Fibroblast of skin of right quadriceps (primary cell): ENCODE results near the gene SDHAF4.
"Not testable (repeated sequence)": the region's sequence is repeated elsewhere in the genome, so short reads cannot be mapped to it uniquely, and the experiment has no call there.

Experiments
- DNase-seq: peaks from one replicate; pipeline ENCODE4 v3.0.0-alpha.2; 2013

SDHAF4 gene

DNA sequence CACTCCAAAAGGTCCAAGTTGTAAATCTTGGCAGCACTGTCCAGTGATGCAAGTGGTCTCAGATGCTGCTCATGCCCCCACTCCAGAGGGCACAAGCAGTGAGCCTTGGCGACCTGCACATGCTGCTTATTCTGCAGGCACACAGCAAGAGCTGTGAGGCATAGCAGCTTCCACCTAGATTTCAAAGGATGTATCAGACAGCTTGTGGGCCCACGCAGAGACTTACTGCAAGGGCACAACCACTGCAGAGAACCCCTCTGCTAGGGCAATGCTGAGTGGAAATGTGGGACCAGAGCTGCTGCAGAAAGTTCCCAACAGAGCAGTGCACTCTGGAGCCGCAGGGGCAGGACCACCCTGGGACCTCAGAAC lies 26.4 kb downstream of the SDHAF4 start:
- DNase-seq, result no peak

DNA sequence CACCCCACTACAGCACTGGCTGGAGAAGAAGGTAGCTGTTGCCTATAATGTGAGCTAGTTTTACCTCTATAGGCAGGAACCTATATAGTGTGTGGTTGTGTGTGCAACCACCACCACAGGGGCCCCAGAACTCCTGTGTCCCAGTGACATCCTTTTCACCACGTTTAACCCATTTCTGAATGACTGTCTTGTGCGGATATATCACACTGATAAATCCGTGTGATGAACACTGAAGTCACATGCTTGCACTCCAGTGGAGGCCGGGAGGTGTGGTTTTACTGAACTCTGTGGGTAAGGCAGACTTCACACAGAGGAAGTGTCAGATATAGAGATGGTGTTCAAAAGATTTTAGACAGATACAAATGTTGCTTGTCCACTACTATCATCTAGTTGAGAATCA lies 32.5 kb downstream of the SDHAF4 start:
- no peak for DNase-seq

DNA sequence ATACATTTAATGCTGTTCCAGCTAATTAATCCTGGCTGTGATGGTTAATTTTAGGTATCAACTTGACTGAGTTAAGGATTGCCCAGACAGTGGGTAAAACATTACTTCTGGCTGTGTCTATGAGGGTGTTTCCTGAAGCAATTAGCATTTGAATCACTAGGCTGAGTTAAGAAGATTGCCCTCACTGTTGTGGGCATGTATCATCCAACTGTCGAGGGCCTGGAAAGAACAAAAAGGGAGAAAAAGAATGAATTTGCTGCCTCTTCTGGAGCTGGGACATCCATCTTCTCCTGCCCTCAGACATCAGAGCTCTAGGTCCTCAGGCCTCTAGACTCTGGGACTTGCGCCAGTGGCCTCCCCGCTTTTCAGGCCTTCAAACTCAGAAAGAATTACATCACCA lies 34.3 kb downstream of the SDHAF4 start:
- no peak for DNase-seq

DNA sequence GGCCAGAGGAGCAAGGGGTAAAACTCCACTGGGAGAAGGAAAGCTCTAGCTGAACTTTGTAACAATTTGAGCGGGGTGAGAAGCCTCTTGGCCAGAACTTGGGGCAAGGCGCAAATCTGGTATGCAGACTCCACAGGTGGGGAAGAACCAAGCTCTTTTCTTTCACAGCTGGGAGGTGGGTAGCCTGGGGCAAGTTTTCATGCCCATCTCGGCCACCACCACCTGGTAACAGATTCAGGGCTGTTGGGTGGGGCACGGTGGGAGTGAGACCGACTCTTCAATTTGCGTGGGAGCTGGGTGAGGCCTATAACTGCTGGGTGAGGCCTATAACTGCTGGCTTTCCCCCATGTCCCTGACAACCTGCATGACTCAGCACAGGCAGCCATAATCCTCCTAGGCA lies 37.5 kb downstream of the SDHAF4 start:
- no peak for DNase-seq

DNA sequence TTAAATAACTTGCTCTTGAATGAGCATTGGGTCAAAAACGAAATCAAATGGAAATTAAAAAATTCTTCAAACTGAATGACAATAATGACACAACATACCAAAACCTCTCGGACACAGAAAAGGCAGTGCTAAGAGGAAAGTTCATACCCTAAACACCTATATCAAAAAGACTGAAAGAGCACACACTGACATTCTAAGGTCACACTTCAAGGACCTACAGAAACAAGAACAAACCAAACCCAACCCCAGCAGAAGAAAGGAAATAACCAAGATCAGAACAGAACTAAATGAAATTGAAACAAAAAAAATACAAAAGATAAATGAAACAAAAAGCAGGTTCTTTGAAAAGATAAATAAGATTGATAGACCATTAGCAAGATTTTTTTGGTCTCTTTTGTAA lies 40.6 kb downstream of the SDHAF4 start:
- not testable (repeated sequence) for DNase-seq

- not testable (repeated sequence) for DNase-seq
Observed at GRCh38 chr6:70609181-70609580, 42.5 kb downstream of the SDHAF4 start.

- no peak for DNase-seq
Observed at GRCh38 chr6:70616728-70617260, 50.1 kb downstream of the SDHAF4 start.

DNA sequence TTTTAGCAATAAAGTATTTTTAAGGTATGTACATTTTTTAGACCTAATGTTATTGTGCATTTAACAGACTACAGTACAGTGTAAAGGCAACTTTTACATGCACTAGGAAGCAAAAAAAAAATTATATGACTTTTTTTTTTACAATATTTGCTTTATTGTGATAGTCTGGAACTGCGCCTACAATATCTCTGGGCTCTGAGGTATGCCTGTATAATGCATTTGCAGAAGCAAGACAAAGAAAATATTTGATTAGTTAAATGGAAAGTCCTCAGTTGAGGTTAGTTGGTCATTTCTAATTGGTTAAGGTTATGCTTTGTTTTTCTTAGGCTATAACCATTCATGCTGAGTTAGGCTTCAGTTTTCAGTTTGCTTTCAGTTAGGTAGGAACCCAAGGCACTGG lies 54.0 kb downstream of the SDHAF4 start:
- DNase-seq, result no peak

DNA sequence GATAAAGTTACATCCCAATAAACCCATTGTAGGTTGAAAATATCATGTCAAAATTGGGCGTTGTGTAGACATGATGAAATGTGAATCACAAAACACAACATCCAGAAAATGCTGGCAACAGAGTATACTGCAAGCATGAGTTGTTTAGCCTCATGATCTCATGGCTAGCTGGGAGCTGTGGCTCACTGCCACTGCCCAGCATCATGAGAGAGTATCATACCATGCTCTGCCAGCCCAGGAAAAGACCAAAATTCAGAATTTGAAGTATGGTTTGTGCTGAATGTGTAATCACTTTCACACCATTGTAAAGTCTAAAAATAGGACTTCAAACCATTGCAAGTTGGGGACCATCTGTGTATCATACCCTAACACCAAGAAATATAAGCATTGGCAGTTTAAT lies 55.7 kb downstream of the SDHAF4 start:
- DNase-seq, result no peak

DNA sequence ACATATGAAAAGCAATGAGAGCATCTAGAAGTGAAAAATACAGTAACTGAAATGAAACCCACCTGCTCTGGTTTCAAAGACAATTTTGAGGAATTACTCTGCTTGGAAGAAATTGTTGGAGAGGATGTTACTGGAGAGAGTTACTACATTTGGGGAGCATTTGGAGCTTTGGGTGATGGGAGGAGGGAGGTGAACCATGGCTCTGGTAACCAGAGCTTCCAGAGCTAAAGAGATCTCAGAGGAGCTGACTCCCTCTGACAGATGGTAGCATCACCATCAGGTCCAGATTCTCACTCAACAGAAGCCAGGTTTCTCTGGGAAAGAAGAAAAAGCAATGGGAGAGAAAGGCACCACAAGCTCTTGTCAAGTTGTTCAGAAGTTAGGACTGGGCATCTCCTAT lies 58.7 kb downstream of the SDHAF4 start:
- no peak for DNase-seq

GRCh38 chr6:70627500-70628254 lies 60.9 kb downstream of the SDHAF4 start:
- DNase-seq, result no peak

- no peak for DNase-seq
Observed at GRCh38 chr6:70629929-70630328, 63.2 kb downstream of the SDHAF4 start.

DNA sequence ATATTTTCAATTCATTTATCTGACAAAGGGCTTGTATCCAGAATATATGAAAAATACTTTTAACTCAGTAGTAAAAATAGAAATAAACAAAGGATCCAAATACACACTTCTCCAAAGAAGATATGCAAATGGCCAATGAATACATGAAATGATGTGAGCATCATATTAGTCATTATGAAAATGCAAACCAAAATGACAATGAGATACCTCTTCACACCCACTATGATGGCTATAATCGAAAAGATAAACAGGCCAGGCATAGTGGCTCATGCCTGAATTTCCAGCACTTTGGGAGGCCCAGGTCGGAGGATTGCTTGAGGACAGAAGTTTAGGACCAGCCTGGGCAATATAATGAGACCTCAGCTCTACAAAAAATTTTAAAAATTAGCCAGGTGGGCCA lies 67.1 kb downstream of the SDHAF4 start:
- DNase-seq, result no peak

- no peak for DNase-seq
Observed at GRCh38 chr6:70636596-70636995, 69.9 kb downstream of the SDHAF4 start.

GRCh38 chr6:70638468-70638867 lies 71.7 kb downstream of the SDHAF4 start:
- DNase-seq, result no peak
